GM23338 (cell line): ENCODE results near the gene CD9.

Source experiments
- CREB1 ChIP-seq: fragments of 250-450 bp; sonication (Bioruptor Pico); IDR thresholded peaks from 2 replicates; pipeline ENCODE4 v1.5.0; 2020; ENCODE audit warnings: low read depth, mild to moderate bottlenecking, moderate library complexity
- CTCF ChIP-seq, 2 experiments: fragments of 200-600 bp in 1 of 2; sonication (generic) in 1 of 2; conservative IDR thresholded peaks; 2 replicates each; pipeline versions ENCODE4 v1.5.1 to v1.6.1; 2016 to 2017; ENCODE audit warnings: antibody characterized with exemption in 2 of 2, low read depth in 2 of 2, mild to moderate bottlenecking in 2 of 2, moderate library complexity in 1 of 2
- EZH2 ChIP-seq: fragments of 200-600 bp; sonication (generic); IDR thresholded peaks from one replicate; pipeline ENCODE4 v1.8.0; 2017; ENCODE audit warnings: antibody characterized with exemption, mild to moderate bottlenecking, low read depth; ENCODE audit not compliant: unreplicated experiment
- EZH2phosphoT487 ChIP-seq: fragments of 200-600 bp; sonication (generic); IDR thresholded peaks from one replicate; pipeline ENCODE4 v1.8.1; 2018; ENCODE audit warnings: antibody characterized with exemption; ENCODE audit not compliant: unreplicated experiment
- JUNB ChIP-seq: IDR thresholded peaks from one replicate; pipeline ENCODE4 v1.6.1; 2016; ENCODE audit warnings: antibody characterized with exemption; ENCODE audit not compliant: unreplicated experiment
- NANOG ChIP-seq: IDR thresholded peaks from 2 replicates; pipeline ENCODE4 v1.6.1; 2016; ENCODE audit warnings: antibody characterized with exemption, borderline replicate concordance
- POLR2AphosphoS5 ChIP-seq: IDR thresholded peaks from 2 replicates; pipeline ENCODE4 v1.6.1; 2016; ENCODE audit warnings: antibody characterized with exemption, low read depth
- STAT1 ChIP-seq: IDR thresholded peaks from one replicate; pipeline ENCODE4 v1.6.1; 2016; ENCODE audit warnings: antibody characterized with exemption; ENCODE audit not compliant: unreplicated experiment
- ZNF114 ChIP-seq: fragments of 250-450 bp; sonication (Bioruptor Pico); IDR thresholded peaks from 2 replicates; pipeline ENCODE4 v1.5.0; 2020; ENCODE audit warnings: mild to moderate bottlenecking, moderate library complexity
- ZNF331 ChIP-seq: fragments of 250-450 bp; sonication (Bioruptor Pico); IDR thresholded peaks from 2 replicates; pipeline ENCODE4 v1.5.0; 2020; ENCODE audit warnings: low read depth, mild to moderate bottlenecking, moderate library complexity
- TF ChIP-seq, protein P1 (sequence below): IDR thresholded peaks from one replicate; pipeline ENCODE4 v1.6.1; 2018; ENCODE audit warnings: antibody characterized with exemption; ENCODE audit not compliant: unreplicated experiment
- TF ChIP-seq, protein P2 (sequence below): IDR thresholded peaks from 2 replicates; pipeline ENCODE4 v1.6.1; 2016; ENCODE audit warnings: antibody characterized with exemption
- TF ChIP-seq, protein P3 (sequence below): fragments of 250-450 bp; sonication (Bioruptor Pico); IDR thresholded peaks from 2 replicates; pipeline ENCODE4 v1.5.0; 2020; ENCODE audit warnings: mild to moderate bottlenecking, moderate library complexity

DNA sequence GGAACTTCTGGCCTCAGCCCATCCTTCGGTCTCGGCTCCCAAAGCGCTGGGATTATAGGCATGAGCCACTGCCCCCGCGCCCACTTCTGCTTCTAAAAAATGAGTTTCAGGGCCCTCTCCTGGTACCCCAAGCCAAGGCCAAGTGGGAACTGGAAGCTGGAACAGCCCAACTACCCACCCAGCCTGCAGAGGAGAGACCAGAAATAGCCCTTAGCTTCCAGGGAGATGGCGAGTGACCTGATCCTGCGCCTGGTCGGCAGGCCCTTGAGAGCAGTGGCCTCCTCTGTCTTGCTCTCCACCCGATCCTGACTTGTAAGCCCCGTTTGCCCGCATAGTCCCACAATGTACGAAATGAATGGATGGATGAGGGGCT lies 79.0 kb downstream of the CD9 start:
- TF ChIP-seq CTCF (conservative IDR thresholded peaks at IDR 0.05; ENCODE audit: low read depth in 2 of 2) (no peak), CREB1 (CRISPR knock-in tag) (no peak), POLR2AphosphoS5 (no peak), EZH2 (no peak), EZH2phosphoT487 (no peak), ZNF114 (CRISPR knock-in tag) (no peak), JUNB (no peak), NANOG (no peak), STAT1 (no peak), ZNF331 (no peak)
- TF ChIP-seq, protein P1, sequence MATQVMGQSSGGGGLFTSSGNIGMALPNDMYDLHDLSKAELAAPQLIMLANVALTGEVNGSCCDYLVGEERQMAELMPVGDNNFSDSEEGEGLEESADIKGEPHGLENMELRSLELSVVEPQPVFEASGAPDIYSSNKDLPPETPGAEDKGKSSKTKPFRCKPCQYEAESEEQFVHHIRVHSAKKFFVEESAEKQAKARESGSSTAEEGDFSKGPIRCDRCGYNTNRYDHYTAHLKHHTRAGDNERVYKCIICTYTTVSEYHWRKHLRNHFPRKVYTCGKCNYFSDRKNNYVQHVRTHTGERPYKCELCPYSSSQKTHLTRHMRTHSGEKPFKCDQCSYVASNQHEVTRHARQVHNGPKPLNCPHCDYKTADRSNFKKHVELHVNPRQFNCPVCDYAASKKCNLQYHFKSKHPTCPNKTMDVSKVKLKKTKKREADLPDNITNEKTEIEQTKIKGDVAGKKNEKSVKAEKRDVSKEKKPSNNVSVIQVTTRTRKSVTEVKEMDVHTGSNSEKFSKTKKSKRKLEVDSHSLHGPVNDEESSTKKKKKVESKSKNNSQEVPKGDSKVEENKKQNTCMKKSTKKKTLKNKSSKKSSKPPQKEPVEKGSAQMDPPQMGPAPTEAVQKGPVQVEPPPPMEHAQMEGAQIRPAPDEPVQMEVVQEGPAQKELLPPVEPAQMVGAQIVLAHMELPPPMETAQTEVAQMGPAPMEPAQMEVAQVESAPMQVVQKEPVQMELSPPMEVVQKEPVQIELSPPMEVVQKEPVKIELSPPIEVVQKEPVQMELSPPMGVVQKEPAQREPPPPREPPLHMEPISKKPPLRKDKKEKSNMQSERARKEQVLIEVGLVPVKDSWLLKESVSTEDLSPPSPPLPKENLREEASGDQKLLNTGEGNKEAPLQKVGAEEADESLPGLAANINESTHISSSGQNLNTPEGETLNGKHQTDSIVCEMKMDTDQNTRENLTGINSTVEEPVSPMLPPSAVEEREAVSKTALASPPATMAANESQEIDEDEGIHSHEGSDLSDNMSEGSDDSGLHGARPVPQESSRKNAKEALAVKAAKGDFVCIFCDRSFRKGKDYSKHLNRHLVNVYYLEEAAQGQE, result no peak
- TF ChIP-seq, protein P2, sequence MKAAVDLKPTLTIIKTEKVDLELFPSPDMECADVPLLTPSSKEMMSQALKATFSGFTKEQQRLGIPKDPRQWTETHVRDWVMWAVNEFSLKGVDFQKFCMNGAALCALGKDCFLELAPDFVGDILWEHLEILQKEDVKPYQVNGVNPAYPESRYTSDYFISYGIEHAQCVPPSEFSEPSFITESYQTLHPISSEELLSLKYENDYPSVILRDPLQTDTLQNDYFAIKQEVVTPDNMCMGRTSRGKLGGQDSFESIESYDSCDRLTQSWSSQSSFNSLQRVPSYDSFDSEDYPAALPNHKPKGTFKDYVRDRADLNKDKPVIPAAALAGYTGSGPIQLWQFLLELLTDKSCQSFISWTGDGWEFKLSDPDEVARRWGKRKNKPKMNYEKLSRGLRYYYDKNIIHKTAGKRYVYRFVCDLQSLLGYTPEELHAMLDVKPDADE, result no peak
- TF ChIP-seq, protein P3, sequence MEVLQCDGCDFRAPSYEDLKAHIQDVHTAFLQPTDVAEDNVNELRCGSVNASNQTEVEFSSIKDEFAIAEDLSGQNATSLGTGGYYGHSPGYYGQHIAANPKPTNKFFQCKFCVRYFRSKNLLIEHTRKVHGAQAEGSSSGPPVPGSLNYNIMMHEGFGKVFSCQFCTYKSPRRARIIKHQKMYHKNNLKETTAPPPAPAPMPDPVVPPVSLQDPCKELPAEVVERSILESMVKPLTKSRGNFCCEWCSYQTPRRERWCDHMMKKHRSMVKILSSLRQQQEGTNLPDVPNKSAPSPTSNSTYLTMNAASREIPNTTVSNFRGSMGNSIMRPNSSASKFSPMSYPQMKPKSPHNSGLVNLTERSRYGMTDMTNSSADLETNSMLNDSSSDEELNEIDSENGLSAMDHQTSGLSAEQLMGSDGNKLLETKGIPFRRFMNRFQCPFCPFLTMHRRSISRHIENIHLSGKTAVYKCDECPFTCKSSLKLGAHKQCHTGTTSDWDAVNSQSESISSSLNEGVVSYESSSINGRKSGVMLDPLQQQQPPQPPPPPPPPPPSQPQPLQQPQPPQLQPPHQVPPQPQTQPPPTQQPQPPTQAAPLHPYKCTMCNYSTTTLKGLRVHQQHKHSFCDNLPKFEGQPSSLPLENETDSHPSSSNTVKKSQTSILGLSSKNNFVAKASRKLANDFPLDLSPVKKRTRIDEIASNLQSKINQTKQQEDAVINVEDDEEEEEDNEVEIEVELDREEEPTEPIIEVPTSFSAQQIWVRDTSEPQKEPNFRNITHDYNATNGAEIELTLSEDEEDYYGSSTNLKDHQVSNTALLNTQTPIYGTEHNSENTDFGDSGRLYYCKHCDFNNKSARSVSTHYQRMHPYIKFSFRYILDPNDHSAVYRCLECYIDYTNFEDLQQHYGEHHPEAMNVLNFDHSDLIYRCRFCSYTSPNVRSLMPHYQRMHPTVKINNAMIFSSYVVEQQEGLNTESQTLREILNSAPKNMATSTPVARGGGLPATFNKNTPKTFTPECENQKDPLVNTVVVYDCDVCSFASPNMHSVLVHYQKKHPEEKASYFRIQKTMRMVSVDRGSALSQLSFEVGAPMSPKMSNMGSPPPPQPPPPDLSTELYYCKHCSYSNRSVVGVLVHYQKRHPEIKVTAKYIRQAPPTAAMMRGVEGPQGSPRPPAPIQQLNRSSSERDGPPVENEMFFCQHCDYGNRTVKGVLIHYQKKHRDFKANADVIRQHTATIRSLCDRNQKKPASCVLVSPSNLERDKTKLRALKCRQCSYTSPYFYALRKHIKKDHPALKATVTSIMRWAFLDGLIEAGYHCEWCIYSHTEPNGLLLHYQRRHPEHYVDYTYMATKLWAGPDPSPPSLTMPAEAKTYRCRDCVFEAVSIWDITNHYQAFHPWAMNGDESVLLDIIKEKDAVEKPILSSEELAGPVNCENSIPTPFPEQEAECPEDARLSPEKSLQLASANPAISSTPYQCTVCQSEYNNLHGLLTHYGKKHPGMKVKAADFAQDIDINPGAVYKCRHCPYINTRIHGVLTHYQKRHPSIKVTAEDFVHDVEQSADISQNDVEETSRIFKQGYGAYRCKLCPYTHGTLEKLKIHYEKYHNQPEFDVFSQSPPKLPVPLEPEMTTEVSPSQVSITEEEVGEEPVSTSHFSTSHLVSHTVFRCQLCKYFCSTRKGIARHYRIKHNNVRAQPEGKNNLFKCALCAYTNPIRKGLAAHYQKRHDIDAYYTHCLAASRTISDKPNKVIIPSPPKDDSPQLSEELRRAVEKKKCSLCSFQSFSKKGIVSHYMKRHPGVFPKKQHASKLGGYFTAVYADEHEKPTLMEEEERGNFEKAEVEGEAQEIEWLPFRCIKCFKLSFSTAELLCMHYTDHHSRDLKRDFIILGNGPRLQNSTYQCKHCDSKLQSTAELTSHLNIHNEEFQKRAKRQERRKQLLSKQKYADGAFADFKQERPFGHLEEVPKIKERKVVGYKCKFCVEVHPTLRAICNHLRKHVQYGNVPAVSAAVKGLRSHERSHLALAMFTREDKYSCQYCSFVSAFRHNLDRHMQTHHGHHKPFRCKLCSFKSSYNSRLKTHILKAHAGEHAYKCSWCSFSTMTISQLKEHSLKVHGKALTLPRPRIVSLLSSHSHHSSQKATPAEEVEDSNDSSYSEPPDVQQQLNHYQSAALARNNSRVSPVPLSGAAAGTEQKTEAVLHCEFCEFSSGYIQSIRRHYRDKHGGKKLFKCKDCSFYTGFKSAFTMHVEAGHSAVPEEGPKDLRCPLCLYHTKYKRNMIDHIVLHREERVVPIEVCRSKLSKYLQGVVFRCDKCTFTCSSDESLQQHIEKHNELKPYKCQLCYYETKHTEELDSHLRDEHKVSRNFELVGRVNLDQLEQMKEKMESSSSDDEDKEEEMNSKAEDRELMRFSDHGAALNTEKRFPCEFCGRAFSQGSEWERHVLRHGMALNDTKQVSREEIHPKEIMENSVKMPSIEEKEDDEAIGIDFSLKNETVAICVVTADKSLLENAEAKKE (CRISPR knock-in tag), result no peak
